ENCODE data around the gene JMJD7. TPM values are rescaled to one million over a fixed set of nuclear protein-coding genes. Genes with fewer than 3 reads are reported as not detected.

JMJD7 gene
- total RNA-seq, 1 donor from 2014 or later = 16.7 TPM

GRCh38 chr15:41866872-41867579 is 39.1 kb downstream of the JMJD7 start:
- no peak for DNase-seq

GRCh38 chr15:41868321-41868720 is 40.4 kb downstream of the JMJD7 start:
- no peak for DNase-seq

GRCh38 chr15:41869770-41870688 is 42.1 kb downstream of the JMJD7 start:
- no peak for DNase-seq

GRCh38 chr15:41870689-41871081 is 42.8 kb downstream of the JMJD7 start:
- DNase-seq = no peak

GRCh38 chr15:41871175-41871905 is 43.4 kb downstream of the JMJD7 start:
- DNase-seq = no peak

- no peak for DNase-seq
Measured at GRCh38 chr15:41872166-41872747, 44.4 kb downstream of the JMJD7 start.

- DNase-seq = no peak
Measured at GRCh38 chr15:41873711-41874110, 45.8 kb downstream of the JMJD7 start.

GRCh38 chr15:41874736-41875135 is 46.8 kb downstream of the JMJD7 start:
- no peak for DNase-seq

GRCh38 chr15:41876007-41876406 is 48.1 kb downstream of the JMJD7 start:
- no peak for DNase-seq

GRCh38 chr15:41876689-41877088 is 48.8 kb downstream of the JMJD7 start:
- no peak for DNase-seq

- no peak for DNase-seq
Measured at GRCh38 chr15:41877631-41878354, 49.9 kb downstream of the JMJD7 start.

GRCh38 chr15:41878355-41878699 is 50.4 kb downstream of the JMJD7 start:
- DNase-seq = peak; percentile 68

- no peak for DNase-seq
Measured at GRCh38 chr15:41879321-41879845, 51.5 kb downstream of the JMJD7 start.

GRCh38 chr15:41880156-41880877 is 52.4 kb downstream of the JMJD7 start:
- DNase-seq = no peak

GRCh38 chr15:41881086-41881485 is 53.2 kb downstream of the JMJD7 start:
- no peak for DNase-seq

GRCh38 chr15:41881550-41881919 is 53.6 kb downstream of the JMJD7 start:
- no peak for DNase-seq

GRCh38 chr15:41881920-41882688 is 54.2 kb downstream of the JMJD7 start:
- DNase-seq = peak; percentile 37

GRCh38 chr15:41882689-41883483 is 55.0 kb downstream of the JMJD7 start:
- DNase-seq = no peak

- DNase-seq = no peak
Measured at GRCh38 chr15:41883484-41883825, 55.6 kb downstream of the JMJD7 start.
